GM04503 (cell line): ENCODE results near the gene GTPBP3.

Source experiments
- DNase-seq: peaks from one replicate; pipeline ENCODE4 v3.0.0-alpha.2; 2012; ENCODE audit warnings: low read depth

GTPBP3 gene

DNA sequence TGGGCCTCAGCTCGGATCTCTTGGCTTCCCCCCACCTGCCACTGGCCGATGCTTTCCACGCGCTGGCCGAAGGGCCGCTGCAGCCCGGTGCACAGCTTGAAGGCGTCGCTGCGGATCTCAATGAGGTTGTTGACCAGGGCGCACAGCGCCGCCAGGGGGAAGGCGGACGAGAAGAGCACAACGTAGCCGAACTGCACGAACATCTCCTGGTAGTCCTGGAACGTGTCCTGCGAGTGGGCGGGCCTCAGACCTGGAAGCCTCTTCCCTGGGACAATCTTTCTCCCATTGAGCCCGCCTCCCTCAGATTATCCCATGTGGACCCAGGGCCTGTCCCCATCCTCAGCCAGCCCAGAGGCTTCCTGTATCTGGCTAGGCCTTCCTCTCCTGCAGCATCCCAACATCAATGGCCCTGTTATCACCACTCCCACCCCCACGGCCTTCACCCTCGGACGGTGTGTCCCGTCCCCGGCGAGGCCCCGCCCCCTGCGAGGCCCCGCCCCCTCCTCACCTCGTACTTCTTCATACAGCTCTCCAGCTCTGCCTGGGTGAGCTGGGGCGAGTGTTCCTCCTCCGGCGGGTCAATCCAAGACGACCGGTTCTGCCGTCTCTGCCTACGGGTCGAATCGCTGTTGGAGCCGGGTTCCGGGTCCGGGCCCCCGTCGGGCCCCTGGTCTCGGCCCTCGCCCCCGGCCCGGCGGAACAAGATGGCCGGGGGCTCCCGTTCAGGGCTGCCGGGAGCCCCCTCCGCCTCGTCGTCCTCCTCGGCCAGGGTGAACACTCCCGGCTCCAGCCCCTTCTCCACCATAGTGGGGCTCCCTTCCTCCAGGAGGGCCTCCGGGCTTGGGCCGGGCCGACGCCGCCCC, 9.5 kb upstream of the GTPBP3 start:
- DNase-seq, result no peak

DNA sequence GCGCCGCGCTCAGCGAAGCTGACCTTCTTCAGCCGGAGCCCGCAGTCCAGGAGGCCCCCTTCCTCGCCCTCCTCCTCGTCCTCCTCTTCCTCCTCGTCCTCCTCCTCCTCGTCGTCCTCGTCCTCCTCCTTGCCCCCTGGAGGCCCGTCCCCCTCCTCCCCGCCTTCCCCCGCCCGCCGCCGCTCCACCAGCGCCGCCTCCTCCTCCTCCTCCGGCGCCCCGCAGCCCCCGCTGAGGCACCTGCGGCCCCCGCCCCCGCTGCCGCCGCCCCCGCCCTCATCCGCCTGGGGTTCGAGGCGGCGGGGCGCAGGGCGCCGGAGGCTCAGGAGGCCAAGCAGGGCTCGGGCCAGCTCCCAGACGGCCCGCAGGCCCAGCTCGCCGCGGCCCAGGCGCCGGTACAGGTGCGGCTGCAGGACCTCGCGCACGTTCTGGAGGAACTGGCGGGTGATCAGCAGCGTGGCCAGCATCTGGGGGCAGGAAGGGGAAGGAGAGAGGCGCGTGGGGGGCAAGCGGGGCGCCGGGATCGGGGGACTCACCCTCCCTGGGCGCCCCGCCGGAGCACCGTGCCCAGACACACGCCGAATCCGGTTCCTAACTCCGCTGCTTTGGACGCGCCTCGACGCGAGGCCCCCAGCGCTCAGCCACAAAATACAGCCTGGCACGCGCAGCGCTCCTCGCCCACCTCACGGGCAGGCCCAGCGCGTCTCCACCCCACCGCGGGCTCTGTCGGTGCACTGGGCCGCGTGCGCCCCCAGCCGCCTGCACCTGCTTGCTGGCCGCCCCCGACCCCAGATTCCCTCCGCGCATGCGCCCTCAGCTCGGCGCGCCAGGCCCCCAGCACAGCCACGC, 8.6 kb upstream of the GTPBP3 start:
- no peak for DNase-seq

DNA sequence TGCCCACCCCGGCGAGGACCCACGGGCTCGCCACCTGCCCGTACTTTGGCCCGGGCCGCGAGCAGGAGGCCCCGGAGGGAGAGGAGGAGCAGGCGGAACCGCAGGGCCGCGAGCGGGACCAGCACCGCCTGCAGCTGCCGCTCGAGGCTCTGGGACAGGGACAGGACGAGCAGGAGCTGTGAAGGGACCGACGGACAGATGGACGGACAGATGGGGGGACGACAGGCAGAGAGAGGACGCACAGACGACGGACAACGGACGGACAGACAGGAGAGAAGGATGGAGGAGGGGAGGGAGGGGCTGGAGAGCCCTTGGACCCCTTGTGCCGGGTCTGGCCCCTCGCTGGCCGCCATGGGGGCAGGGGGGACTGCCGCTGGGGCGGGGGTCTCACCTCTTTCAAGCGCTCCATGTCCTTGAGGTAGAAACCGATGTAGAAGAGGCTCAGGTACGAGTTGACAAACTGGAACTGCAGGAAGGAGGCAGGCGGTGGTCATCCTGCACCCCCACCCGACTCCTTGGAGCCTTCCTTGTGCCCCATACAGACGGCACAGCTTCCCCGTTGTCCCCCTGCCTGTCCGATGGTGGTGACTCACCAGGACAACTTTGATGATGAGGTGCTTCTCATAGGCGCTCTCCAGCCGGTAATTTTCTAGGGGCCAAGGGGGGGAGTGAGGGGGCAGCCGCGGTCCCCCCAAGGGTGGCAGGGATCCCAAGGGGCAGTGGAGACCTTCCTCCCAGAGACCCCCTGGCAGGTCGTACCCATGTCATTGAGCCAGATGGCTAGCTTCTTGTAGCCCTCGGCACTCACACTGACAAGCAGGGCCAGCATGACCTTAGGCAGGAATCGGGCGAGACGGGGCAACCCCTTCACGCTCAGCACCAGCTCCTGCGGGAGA, 7.7 kb upstream of the GTPBP3 start:
- DNase-seq, result no peak

DNA sequence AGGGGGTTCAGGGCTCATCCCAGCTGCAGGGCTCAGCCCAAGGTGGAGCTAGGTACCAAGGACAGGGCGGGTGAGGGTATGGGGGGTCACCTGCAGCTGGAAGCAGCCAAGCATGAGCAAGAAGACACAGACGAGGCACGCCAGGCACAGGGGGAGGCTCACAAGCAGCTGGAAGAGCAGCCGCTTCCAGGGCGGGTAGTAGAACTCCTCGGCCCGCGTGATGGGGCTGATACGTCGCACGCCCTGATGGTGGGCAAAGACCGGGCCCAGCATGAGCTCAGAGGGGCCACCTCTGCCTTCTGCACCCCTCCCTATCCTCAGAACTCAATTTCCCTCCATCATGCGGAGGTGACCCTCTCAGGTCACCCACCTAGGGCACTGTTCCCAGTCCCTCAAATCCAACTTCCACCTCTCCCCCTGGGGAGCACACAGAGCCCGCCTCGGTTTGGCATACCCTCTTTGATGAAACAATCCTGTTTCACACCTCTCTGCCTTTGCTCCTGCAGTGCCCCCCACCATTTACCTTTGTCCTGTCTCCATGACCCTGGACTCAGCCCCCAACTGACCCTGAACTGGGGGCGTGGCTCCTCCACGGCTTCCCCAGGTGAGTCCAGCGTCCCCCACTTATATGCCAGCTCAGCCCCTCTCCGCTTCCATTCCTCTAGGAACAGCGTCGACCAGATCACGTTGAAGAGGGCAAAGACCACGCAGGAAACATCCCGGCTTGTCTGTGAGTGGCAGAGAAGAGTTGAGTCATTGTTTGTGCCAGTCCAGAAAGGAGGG, 6.9 kb upstream of the GTPBP3 start:
- no peak for DNase-seq

DNA sequence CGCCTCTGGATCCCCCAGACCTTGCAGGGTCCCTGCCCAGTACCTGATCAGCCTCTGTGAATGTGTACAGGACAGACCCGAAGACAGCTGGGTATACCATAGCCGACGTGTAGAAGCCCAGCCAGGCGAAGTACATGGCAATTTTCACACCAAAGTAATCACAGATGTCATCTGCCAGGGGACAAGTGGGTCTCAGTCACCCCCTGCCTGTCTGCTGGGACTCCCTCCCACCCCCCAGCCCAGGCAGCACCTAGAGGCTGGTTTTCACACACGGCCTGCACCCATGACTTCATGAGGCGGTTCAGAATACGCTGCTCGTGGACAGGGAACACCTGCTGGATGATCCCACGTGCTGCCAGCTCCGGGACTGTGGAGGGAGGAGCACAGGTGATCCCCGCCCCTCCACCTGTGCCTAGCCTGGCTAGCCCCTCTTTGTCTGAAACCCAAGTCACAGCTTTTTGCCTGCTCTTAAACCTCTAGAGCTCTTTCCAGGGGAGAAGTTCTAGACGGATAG, 6.3 kb upstream of the GTPBP3 start:
- no peak for DNase-seq

DNA sequence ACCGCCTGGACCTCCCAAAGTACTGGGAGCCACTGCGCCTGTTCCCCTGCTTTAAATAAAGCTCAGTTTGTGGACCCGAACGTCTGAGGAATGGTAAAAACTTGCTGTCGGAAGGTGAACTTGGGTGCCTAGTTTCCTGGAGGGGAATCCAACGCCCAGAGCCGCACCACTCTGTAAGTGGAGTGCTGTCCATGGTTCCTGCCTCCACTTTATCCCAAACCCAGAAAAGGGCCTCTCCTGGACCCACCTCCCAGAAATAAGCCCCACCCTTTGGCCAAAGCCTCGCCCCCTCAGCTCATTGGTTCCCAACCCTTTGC, 5.0 kb upstream of the GTPBP3 start:
- DNase-seq, result no peak

DNA sequence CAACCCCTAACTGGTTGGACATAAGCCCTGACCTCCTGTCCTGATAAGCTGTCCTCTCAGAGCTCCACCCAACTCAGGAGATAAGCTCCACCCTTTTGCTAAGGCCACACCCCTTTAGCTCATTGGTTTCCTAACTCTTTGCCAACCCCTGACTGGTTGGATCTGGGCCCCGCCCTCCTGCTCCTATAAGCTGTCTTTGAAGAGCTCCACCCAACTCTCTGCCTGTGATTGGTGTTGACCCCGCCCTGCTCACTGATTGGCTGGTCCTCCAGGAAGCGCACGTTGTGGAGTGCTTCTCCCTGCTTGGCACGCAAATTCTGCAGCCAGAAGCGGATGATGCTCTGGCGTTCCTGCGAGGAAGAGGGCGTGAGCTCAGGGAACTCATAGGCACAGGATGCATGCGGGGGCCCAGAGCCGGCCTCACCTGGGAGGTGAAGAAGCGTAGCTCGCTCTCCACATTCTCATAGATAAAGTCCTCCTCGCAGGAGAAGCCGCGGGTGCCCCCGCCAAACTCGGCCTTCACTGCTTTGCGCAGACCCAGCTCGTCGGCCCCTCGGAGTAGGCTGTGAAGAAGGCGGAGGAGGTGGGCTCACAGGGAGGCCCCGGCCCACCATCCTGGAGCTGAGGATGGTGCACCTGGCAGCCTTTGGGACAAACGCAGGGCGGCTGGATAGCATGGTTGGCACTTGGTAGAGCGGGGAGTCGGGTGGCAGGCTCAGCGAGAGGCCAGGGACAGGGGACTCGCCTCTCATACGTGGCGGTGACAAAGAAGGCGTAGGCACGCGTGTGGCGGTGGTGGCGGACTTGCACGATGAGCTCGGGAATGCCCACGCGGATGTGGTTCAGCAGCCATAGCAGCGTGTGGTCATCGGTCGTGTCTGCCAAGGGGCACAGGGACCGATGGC, 4.4 kb upstream of the GTPBP3 start:
- DNase-seq, result no peak

DNA sequence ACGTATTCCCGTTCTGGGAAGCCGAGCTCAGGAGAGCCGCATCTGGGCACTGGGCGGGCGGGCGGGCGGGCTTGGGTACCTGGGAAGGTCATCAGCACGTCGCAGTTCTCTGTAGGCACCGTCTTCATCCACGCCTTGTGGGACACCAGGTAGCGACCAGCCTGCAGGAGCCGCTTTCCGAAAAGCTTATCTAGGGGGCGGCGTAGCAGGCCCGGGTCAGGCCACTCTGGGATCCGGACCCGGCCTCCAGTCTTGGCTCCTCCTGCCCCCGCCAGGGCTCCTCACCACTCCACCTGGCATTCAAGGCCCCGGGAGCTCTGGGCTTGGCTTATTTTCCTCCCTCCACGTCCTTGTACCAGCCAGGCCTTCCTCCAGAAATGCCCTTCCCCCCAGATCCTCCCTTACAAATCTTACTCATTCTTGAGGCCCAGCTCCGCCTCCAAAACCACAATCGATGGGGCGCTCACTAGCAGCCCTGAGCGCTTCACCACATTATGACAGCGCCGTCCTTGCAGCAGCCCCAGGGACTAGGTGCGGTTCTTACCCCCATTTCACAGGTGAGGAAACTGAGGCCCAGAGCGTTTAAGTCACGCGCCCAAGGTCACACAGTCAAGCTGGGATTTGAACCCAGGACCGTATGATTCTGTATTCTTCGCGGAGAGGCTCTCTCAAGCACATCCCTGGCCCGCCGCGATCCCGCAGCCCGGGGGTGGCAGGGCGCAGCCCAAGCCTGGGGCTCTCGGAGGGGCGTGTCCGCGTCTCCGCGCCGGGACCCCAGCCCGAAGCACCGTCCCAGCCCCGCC, 3.5 kb upstream of the GTPBP3 start:
- DNase-seq, result peak; percentile 43

DNA sequence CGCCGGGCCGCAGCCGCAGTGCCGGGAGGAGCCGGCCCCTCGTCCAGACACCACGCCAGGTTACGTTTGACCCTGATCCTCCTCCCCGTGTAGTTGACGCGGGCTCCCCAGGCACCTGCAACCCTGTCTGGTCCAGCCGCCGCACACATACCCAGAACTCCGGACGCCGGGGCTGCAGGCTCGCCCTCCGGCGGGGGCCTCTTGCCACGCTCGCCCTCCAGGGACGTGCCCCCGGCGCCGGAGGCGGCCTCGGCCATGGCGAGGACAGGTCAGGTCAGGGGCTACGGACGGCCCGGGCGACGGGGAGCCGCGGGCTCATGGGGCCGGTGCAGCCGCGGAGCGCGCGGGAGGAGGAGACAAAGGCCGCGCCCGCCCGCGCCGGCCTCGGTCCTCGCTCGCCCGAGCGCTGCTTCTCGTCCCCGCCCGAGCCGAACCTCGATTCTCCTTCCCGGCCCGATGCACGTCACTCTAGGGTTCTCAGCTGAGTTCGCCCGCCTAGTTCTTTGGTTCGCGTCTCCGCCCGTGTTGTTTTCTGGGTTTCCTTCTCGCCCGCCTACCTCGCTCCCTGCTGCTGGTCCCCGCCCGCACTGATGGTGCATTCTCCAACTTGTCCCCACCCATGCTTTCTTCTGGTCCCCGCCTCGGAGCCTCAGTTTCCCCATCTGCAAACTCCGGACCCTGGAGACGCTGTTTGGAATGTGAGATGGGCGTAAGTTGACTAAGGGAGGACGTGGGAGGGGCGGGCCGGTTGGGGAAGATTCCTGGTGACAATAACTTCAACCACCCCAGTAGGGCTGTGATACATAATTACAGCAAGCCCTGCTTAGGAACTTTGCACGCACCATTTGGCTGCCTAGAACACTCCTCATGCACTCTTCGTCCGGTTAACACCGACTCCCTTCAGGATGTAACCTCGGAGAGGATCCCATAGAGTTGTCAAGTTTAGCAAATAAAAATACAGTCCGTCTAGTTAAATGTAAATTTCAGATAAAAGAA, 2.6 kb upstream of the GTPBP3 start, which contains the start of gene ANO8:
Gene ANO8, minus strand, starts transcription at position 442 of the 996 bp plus-strand sequence. Its CDS starts 185 bp downstream, at position 257.
- DNase-seq, result peak; percentile 96

DNA sequence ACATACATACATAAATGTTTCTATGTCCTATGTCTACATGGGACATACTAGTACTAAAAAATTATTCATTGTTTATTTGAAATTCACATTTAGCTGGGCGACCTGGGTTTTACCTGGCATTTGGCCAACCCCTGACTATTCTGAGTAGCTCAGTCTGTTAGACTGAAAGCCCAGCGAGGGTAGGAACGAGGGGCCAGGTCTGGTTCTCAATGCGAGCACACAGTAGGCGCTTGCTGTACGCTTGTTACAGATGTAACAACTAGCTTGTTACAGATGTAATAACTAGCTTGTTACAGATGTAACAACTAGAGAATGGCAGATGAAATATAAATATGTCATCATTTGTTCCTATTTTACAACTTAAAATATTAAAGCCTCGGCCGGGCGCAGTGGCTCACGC, 1.8 kb upstream of the GTPBP3 start:
- DNase-seq, result no peak

DNA sequence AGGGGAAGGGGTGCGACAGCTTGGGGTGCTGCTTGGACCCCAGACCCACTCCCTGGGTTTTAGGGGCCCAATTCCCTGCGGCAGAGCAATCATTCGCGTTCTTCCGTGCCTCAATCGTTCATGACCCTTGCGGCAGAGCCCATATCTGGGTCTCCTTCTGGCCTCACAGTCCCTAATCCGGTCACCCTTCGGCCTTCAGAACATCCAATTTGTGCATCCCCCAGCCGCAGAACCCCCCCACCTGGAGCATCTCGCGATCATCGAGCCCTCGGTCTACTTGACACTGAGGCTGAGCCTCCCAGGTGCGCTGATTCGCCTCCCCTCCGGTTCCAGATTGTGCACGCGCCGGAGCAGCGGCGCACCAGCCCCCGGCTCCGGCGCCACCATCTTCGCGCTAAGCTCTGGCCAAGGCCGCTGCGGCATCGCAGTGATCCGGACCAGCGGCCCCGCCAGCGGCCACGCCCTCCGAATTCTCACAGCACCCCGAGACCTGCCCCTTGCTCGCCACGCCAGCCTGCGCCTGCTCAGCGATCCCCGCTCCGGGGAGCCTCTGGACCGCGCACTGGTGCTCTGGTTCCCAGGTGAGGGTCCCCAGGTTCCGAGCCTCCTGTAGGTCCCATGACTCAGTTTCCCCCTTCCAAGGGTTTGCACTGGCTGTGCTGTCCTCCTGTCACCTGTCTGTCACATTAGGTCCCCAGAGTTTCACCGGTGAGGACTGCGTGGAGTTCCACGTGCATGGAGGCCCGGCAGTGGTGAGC, 501 bp downstream of the GTPBP3 start:
- no peak for DNase-seq

DNA sequence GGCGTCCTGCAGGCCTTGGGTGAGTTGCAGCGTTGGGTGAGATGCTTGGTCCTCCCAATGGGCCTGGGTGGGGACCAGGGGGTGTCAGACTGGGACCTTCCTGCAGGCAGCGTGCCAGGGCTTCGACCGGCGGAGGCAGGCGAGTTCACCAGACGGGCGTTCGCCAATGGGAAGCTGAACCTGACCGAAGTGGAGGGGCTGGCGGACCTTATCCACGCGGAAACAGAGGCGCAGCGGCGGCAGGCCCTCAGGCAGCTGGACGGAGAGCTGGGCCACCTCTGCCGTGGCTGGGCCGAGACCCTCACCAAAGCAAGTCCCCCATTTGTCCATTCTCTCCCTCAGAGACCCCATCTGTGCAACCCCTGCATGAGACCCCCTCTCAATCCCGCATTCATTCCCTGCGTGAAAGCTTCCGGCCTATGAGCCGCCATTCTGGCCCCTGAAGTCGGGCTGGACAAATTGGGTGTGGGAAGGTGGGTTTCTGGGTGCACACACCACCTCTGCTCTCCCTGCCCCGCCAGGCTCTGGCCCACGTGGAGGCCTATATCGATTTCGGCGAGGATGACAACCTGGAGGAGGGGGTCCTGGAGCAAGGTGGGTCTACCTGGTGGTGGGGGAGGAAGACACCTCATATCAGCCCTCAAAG, 1.2 kb downstream of the GTPBP3 start:
- no peak for DNase-seq

DNA sequence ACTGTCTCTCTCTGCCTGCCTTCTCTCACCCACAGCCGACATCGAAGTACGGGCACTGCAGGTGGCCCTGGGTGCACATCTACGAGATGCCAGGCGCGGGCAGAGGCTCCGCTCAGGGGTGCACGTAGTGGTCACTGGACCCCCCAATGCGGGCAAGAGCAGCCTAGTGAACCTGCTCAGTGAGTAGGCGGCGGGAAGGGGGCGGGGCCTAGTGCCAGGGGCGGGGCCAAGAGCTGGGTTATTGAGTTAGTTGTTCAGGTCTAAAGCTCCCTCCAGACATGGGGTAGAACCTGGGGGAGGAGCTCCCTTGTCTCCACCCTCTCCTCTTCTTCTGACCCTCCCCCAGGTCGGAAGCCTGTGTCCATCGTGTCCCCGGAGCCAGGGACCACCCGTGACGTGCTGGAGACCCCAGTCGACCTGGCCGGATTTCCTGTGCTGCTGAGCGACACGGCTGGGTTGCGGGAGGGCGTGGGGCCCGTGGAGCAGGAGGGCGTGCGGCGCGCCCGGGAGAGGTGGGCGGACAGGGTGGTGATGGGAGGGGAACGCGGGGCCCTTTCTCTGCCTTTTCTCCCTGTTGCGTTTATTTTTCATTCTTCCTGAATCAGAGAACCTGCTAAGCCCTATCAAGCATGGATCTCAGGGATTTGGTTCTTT, 1.9 kb downstream of the GTPBP3 start:
- no peak for DNase-seq

DNA sequence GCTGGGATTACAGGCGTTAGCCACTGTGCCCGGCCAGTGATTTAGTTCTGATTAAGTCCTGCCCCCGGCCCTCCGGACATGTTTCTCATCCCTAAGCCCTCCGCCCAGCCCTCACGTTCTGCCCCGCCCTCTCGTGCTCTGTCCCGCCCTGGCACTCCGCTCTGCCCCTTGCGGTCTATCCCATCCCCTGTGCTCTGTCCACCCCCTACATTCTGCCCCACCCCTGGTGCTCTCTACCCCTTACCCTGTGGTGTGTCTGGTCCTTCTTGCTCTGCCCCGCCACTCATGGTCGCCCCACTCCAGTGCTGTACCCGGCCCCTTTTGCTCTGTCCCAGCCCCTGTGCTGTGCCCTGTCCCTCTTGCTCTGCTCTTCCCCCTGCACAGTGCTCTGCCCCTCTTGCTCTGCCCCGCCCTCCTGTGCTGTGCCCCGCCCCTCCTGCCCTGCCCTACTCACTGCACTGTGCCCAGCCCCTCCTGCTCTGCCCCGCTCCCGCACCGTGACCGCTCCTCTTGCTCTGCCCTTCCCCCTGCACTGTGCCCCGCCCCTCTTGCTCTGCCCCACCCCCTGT, 3.0 kb downstream of the GTPBP3 start:
- no peak for DNase-seq

DNA sequence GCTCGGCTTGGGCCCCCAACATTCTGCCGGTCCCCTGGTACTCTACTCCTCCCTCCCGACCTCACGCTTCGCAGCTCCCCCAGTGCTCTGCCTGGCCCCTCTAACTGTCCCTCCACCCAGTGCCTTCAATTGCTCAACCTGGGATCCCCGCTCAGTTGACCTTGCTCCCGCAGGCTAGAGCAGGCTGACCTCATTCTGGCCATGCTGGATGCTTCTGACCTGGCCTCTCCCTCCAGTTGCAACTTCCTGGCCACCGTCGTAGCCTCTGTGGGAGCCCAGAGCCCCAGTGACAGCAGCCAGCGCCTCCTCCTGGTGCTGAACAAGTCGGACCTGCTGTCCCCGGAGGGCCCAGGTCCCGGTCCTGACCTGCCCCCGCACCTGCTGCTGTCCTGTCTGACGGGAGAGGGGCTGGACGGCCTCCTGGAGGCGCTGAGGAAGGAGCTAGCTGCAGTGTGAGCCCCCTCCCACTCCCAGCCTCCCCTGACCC, 3.6 kb downstream of the GTPBP3 start:
- no peak for DNase-seq

DNA sequence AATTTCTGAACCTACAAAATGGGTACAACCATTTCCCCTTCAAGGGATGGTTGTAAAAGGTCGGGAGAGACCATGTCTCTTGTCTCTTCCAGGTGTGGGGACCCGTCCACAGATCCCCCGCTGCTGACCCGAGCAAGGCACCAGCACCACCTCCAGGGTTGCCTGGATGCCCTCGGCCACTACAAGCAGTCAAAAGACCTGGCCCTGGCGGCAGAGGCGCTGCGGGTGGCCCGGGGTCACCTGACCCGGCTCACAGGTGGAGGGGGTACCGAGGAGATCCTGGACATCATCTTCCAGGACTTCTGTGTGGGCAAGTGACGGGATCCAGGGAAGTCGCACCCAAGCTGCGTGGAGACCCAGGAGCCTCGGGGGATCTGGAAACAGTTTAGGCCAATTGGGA, 4.0 kb downstream of the GTPBP3 start:
- DNase-seq, result no peak
